T47D (cell line): ENCODE data around the gene SLC7A7.
"Not testable (repeated sequence)": the region's sequence is repeated elsewhere in the genome, so short reads cannot be mapped to it uniquely, and the experiment has no call there.

Source experiments
- DNase-seq, 2 experiments: peaks; one replicate each; pipeline versions ENCODE4 v3.0.0 to v3.0.0-alpha.2; 2011 to 2012; ENCODE audit warnings: low read depth in 1 of 2, low spot score in 1 of 2
- JUND ChIP-seq: IDR thresholded peaks from 2 replicates; pipeline ENCODE4 v1.6.1; 2012; ENCODE audit warnings: low read depth
- in situ Hi-C: cut with HindIII; loops from 2 replicates; pipeline ENCODE4 v1.10.0; 2016; ENCODE audit warnings: low sequenced_read_pairs, low pct_unique_long_range_greater_than_20kb

SLC7A7 gene

DNA sequence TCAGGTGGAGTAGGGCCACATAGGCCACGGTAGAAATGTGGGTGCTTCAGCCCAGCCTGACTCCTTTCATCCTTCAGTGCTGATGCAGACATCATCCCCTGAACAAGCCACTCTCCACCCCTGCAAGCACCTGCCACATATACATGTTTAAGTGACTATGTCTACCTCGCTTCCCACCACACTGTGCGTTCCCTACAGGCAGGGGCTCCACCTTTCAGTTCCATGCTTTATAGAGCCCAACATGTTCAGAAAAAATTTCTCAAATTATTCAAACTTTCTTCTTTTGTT lies 11.6 kb downstream of the SLC7A7 start:
- DNase-seq: no peak
- no peak for TF ChIP-seq JUND
- in situ Hi-C loops: no loop called here

DNA sequence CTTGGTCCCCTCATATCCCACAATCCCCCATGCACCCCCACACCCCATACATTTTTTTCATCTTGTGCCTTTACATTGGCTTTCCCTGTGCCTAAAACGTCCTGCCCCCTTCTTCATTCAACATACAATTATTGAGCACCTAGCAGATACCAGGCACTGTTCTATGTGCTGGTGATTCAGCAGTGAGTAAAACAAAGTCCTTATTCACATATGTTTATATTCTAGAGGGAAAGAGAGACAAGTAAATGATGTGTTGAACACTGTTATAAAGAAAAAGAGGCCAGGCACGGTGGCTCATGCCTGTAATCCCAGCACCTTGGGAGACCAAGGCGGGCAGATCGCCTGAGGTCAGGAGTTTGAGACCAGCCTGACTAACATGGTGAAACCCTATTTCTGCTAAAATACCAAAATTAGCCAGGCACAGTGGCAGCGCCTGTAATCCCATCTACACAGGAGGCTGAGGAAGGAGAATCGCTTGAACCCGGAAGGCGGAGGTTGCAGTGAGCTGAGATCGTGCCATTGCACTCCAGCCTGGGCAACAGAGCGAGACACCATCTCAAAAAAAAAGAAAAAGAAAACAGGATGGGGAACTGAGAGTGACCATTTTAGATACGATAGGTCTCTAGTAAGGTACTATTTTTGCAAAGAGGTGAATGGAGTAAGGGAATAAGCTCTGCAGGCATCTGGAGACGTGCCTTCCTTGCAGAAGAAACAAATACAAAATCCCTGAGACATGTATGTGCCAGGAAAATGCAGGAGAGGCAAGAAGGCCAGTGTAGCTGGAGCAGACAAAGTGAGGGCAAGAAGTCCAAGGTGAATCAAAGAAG lies 12.2 kb downstream of the SLC7A7 start:
- no peak for TF ChIP-seq JUND
- in situ Hi-C loops: no loop called here
- no peak for DNase-seq

DNA sequence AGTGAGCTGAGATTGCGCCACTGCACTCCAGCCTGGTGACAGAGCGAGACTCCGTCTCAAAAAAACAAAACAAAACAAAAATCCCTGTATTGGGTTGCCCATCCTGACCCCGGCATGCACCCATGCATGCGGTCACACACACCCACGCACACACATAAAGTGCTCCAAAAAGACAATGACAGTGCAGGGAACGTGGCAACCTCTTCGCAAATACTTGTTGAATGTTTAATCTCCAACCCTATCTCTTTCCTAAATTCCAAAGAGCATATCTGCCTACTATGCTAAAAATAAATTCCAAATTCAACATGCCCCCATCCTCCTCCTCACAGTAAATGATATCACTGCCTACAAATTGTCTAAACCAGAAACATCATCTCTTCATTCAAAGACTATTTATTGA lies 13.5 kb downstream of the SLC7A7 start:
- in situ Hi-C loops: no loop called here
- TF ChIP-seq JUND: no peak
- DNase-seq: no peak

DNA sequence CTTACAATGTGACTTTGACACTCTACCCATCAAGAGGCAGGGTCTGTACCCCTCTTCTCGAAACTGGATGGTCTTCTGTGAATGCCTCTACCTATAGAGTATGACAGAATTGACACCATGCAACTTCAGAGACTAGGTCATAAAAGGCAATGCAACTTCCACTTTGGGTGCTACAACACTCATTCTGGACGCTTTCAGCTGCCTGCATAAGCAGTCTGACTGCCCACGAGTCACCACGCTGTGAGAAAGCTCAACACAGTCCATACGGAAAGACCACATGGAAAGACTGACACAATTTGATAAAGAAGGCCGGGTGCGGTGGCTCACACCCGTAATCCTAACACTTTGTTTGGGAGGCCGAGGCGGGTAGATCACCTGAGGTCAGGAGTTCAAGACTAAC lies 14.9 kb downstream of the SLC7A7 start:
- DNase-seq: no peak
- TF ChIP-seq JUND: no peak
- in situ Hi-C loops: no loop called here

DNA sequence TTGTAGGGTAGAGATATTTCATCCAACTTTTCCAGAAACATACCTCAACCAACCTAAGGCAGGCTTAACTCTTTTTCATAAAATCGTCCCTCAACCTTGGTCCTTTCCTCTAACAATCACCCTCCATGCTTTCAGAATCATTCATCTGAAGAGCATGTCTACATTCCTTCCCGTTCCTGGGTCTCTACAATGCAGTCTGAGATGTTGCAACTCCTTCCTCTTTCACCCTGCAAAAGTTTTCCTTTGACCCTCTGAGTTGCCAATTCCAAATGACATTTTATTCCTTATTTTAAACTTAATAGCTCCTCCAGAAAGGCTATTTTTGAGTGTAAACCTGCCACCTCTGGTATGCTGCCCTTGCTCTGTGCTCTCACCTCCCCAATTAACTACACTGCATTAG lies 16.7 kb downstream of the SLC7A7 start:
- in situ Hi-C loops: no loop called here
- no peak for DNase-seq
- no peak for TF ChIP-seq JUND

DNA sequence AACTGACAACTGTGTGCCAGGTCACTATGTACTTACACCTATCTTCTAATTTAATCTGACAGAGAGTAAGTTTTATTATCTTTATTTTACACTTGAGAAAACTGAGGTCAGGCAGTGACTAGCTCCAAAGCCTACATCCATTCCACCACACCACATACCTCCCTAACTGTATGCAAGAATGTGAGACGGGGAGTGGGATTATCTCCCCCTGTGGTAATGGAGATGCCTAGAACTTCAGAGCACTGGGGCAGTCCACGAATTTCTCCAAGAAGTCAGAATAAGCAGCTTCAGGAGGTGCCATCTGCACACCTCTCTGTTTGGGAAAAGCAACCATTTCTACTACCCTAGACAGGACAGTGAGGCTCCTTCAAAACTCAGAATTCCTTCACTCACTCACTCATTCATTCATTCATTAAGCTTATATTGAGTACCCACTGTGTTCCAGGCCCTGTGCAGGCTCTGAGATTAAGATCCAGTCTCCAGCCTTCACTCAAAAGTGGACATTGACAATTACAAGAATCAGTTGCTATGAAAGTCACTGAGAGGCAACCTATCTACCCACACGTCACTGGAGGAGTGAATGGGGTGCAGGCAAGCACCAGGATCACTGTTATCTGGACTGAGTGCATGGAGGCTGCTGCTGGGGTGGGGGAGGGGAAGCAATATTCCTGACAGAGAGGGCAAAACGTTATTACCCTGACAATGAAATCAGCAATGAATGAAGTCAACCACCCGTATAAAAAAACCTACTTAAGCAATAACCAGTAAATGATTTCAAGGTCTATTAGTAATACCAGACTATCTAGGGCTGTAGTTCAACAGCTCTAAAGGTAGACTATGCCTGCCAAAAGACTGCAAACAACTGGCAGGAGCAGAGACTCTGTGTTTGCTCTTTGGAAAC lies 18.0 kb downstream of the SLC7A7 start:
- TF ChIP-seq JUND: no peak
- no peak for DNase-seq
- in situ Hi-C loops: no loop called here

DNA sequence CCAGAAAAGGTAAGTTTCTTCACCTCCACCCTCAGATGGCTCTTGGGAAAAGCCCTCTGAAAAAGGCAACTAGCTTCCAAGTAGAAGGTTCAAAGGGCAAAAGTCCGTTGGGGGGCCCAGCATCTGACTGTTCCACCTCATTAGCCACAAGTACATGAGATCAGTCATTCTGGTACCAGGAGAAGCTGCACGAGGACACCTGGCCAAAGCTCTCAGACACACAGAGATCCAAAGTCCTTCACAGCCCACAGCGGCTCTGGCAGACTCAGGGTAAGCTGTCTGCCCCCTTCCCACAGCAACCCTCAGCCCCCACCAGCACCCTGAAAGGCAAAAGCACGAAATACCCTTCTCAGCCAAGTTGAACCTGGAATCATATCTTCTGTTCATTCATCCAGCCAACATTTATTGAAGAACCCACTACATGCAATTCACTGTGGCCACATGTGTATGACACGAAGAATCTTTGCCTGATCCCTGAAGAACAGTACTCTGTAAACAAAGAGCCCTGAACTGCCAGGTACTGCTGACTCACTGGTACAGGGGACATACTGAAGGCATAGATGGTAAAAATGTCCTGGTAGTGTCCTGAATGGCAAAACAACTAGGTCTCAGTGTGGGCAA lies 19.0 kb downstream of the SLC7A7 start:
- in situ Hi-C loops: no loop called here
- no peak for TF ChIP-seq JUND
- DNase-seq: no peak

DNA sequence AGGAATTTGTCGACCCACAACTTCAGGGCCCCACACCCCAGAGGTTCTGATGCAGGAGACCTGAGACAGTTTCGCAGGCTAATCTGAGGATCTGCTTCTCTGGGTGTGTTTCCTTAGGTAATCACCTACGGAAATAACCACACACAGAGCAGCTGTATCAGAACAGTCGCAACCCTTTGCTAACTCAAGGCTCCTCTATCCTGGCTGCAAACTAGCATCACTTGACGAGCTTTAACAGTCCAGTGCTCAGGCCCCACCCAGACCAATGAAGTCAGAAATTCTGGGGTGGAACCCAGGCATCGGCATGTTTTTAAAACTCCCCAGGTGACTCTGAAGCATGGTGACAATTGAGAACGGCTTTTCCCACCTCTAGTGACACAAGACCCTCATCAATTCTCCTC lies 20.7 kb downstream of the SLC7A7 start:
- TF ChIP-seq JUND: no peak
- DNase-seq: no peak
- in situ Hi-C loops: no loop called here

DNA sequence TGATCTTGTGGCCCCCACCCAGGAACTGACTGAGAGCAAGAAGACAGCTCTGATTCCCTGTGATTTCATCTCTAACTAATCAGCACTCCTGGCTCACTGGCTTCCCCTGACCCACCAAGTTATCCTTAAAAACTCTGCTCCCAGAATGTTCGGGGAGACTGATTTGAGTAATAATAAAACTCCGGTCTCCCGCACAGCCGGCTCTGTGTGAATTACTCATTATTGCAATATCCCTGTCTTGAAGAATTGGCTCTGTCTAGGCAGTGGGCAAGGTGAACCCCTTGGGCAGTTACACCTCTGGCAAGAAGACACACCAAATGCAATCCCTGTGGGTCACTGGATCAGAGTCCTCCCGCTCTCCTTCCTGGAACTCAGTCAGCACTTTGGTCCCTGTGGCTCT lies 21.3 kb downstream of the SLC7A7 start:
- no peak for DNase-seq
- in situ Hi-C loops: no loop called here

DNA sequence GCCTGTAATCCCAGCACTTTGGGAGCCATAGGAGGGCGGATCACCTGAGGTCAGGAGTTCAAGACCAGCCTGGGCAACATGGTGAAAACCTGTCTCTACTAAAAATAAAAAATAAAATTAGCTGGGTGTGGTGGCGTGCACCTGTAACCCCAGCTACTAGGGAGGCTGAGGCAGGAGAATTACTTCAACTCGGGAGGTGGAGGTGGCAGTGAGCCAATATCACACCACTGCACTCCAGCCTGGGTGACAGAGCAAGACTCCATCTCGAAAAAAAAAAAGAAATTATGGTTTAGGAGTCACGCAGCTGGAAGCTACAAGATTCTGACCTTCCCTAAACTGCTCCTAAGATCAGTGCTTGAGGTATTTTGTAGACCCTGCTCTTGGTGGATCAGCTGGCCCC lies 21.7 kb downstream of the SLC7A7 start:
- in situ Hi-C loops, DNase-seq: not testable (repeated sequence)

More for the DNA sequence above, 21.3 kb downstream of the SLC7A7 start:
- TF ChIP-seq JUND: no peak

DNA sequence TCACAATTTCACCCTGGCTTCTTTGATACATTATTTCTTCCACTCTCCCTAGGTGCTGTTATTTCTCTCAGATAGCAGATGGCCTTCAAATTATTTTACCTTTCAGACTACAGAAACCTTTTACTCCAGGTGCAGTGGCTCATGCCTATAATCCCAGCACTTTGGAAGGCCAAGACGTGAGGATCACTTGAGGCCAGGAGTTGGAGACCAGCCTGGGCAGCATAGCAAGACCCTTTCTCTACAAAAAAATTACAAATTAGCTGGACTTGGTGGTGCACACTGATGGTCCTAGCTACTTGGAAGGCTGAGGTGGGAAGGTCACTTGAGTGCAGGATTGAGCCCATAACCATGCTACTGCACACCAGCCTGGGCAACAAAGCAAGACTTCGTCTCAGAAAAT lies 23.1 kb downstream of the SLC7A7 start:
- no peak for TF ChIP-seq JUND
- in situ Hi-C loops: no loop called here
- DNase-seq: no peak

DNA sequence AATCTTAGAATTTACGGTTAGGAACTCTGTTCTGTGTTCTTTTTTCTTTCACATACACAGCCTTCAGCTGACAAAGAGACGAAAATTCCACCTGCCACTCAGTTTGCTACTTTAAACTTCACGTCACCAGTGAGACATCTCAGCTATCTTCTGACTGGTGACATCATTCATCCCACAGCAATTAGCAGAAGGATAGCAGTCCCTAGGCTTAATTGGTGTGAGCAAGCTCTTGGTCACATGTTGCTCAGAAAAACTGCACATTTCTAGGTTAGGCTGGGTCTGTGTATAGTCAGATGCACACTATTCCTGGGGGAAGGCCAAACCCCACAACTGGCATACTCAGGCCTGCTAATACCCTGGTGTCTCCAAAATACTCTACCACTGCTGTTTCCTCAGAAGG lies 23.9 kb downstream of the SLC7A7 start:
- no peak for DNase-seq
- in situ Hi-C loops: no loop called here

DNA sequence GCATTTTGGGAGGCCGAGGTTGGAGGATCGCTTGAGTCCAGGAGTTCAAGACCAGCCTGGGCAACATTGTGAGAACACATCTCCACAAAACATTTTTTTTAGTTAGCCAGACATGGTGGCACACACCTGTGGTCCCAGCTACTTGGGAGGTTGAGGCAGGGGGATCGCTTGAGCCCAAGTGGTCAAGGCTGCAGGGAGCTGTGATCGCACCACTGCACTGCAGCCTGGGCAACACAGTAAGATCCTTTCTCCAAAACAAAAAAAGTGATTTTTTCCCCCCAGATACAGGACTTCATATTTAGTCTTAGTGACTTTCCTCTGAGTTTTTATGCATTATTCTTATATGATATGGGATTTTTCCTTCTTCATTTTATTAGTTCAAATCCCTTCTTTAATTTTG lies 28.6 kb downstream of the SLC7A7 start:
- no peak for TF ChIP-seq JUND
- no peak for DNase-seq
- in situ Hi-C loops: no loop called here

More for the DNA sequence above, 23.9 kb downstream of the SLC7A7 start:
- TF ChIP-seq JUND: no peak
